GM12878 (cell line): Measurements from ENCODE around the gene C10orf90. TPM values are rescaled to one million over a fixed set of nuclear protein-coding genes. Genes with fewer than 3 reads are reported as not detected.

Experiments used
- ATAC-seq: fragments of 200-7000 bp; cut with Tn5 transposase; 3 replicates; pipeline ENCODE4 v1.9.1; 2020; ENCODE audit warnings: mild to moderate bottlenecking, moderate library complexity
- BruUV-seq: library from RNA; stranded (reverse); fragments of 400-500 nt; replicated peaks from 2 replicates; lab custom pipeline; 2021; lab: Mats Ljungman, UMichigan
- CTCF ChIA-PET: fragments of 300-600 bp; sonication (Branson Sonifier 250); formaldehyde crosslinking; extraction: SDS; loops from one replicate; lab custom pipeline; 2021; ENCODE audit warnings: inconsistent platforms; lab: Yijun Ruan, JAX
- POLR2A ChIA-PET: fragments of 350-600 bp; formaldehyde crosslinking; extraction: SDS; loops from one replicate; lab custom pipeline; 2021; ENCODE audit warnings: inconsistent platforms; lab: Charles Lee
- RAD21 ChIA-PET: fragments of 300-600 bp; sonication (Branson Sonifier 250); formaldehyde crosslinking; loops from one replicate; lab custom pipeline; 2023; ENCODE audit warnings: antibody characterized with exemption; ENCODE audit not compliant: unreplicated experiment; lab: Charles Lee
- SMC1A ChIA-PET: fragments of 300-600 bp; sonication (Branson Sonifier 250); formaldehyde crosslinking; loops from one replicate; lab custom pipeline; 2023; ENCODE audit not compliant: unreplicated experiment, uncharacterized antibody; lab: Charles Lee
- DNase-seq: peaks from one replicate; pipeline ENCODE4 v3.0.0-alpha.2; 2011; ENCODE audit warnings: low read depth, low spot score
- FAIRE-seq: peaks from 3 replicates; lab custom pipeline; 2011; peaks lifted over from hg19 to GRCh38; lab: Jason Lieb, UNC
- H2AFZ ChIP-seq: 2 replicates; pipeline ENCODE4 v1.6.0; 2011; ENCODE audit warnings: low read depth, low read length, control low read depth; ENCODE audit not compliant: control insufficient read depth
- H3K27ac ChIP-seq: 2 replicates; pipeline ENCODE4 v1.5.1; 2011; ENCODE audit warnings: control low read depth; ENCODE audit not compliant: control insufficient read depth, insufficient read depth
- H3K27me3 ChIP-seq, 2 experiments: replicated peaks in 1 of 2; 2 replicates each; pipeline versions ENCODE4 v1.6.0 to v1.6.1; 2011; ENCODE audit warnings: low read length in 1 of 2; ENCODE audit not compliant: control insufficient read depth in 2 of 2, insufficient read depth in 2 of 2
- H3K36me3 ChIP-seq, 2 experiments: 2 replicates each; pipeline ENCODE4 v1.5.1; 2011; ENCODE audit warnings: low read length in 1 of 2; ENCODE audit not compliant: control insufficient read depth in 2 of 2, insufficient read depth in 2 of 2
- H3K4me1 ChIP-seq: 2 replicates; pipeline ENCODE4 v1.6.1; 2011; ENCODE audit warnings: mild to moderate bottlenecking, low read length, moderate library complexity, mixed read lengths; ENCODE audit not compliant: control insufficient read depth, insufficient read depth
- H3K4me2 ChIP-seq: 2 replicates; pipeline ENCODE4 v1.6.0; 2011; ENCODE audit warnings: control low read depth; ENCODE audit not compliant: control insufficient read depth, insufficient read depth
- H3K4me3 ChIP-seq: fragments of 200-600 bp; sonication (generic); 2 replicates; pipeline ENCODE4 v1.5.1; 2016
- H3K79me2 ChIP-seq: 2 replicates; pipeline ENCODE4 v1.6.0; 2011; ENCODE audit warnings: low read length; ENCODE audit not compliant: control insufficient read depth, insufficient read depth
- H3K9ac ChIP-seq: 2 replicates; pipeline ENCODE4 v1.8.0; 2011; ENCODE audit warnings: low read length, control low read depth, mixed read lengths; ENCODE audit not compliant: control insufficient read depth, insufficient read depth
- H3K9me3 ChIP-seq: replicated peaks from 3 replicates; pipeline ENCODE4 v1.5.1; 2011; ENCODE audit warnings: mild to moderate bottlenecking, low read length; ENCODE audit not compliant: control insufficient read depth, insufficient read depth
- H4K20me1 ChIP-seq: 2 replicates; pipeline ENCODE4 v1.6.0; 2011; ENCODE audit not compliant: control insufficient read depth, insufficient read depth
- ATF3 ChIP-seq: IDR thresholded peaks from 2 replicates; pipeline ENCODE4 v1.6.1; 2011; ENCODE audit warnings: low read depth, mild to moderate bottlenecking, low read length, moderate library complexity, borderline replicate concordance; ENCODE audit errors: extremely low read depth
- BACH1 ChIP-seq: fragments of 450-650 bp; IDR thresholded peaks from 2 replicates; pipeline ENCODE4 v1.6.1; 2017; ENCODE audit warnings: mild to moderate bottlenecking, borderline replicate concordance
- BRCA1 ChIP-seq: IDR thresholded peaks from 2 replicates; pipeline ENCODE4 v1.6.1; 2011; ENCODE audit warnings: low read depth, low read length, improper control_type of control experiment
- CREM ChIP-seq: IDR thresholded peaks from 2 replicates; pipeline ENCODE4 v1.6.1; 2014; ENCODE audit warnings: antibody characterized with exemption, low read depth
- E4F1 ChIP-seq: fragments of 450-650 bp; IDR thresholded peaks from 2 replicates; pipeline ENCODE4 v1.6.1; 2018; ENCODE audit warnings: borderline replicate concordance, mild to moderate bottlenecking; ENCODE audit not compliant: partially characterized antibody
- IRF4 ChIP-seq: IDR thresholded peaks from 2 replicates; pipeline ENCODE4 v1.6.1; 2011; ENCODE audit warnings: low read depth, low read length
- KLF5 ChIP-seq: fragments of 450-650 bp; IDR thresholded peaks from 2 replicates; pipeline ENCODE4 v1.6.1; 2014; ENCODE audit warnings: mild to moderate bottlenecking; ENCODE audit not compliant: partially characterized antibody
- NR2C1 ChIP-seq: fragments of 450-650 bp; IDR thresholded peaks from 2 replicates; pipeline ENCODE4 v1.6.1; 2017; ENCODE audit warnings: antibody characterized with exemption, mild to moderate bottlenecking, moderate library complexity
- PAX8 ChIP-seq: fragments of 450-650 bp; IDR thresholded peaks from 2 replicates; pipeline ENCODE4 v1.6.1; 2017; ENCODE audit warnings: mild to moderate bottlenecking, moderate library complexity
- SUPT20H ChIP-seq: IDR thresholded peaks from 2 replicates; pipeline ENCODE4 v1.6.1; 2011; ENCODE audit warnings: low read depth, mild to moderate bottlenecking, low read length, moderate library complexity, borderline replicate concordance; ENCODE audit not compliant: control insufficient read depth
- TBL1XR1 ChIP-seq: IDR thresholded peaks from 2 replicates; pipeline ENCODE4 v1.6.1; 2012; ENCODE audit warnings: low read depth, low read length, improper control_type of control experiment
- TCF7 ChIP-seq: IDR thresholded peaks from 2 replicates; pipeline ENCODE4 v1.6.1; 2014; ENCODE audit warnings: antibody characterized with exemption, borderline replicate concordance
- WRNIP1 ChIP-seq: IDR thresholded peaks from 2 replicates; pipeline ENCODE4 v1.6.1; 2011; ENCODE audit warnings: low read depth, low read length, improper control_type of control experiment, borderline replicate concordance
- YY1 ChIP-seq: IDR thresholded peaks from 2 replicates; pipeline ENCODE4 v1.6.1; 2011; ENCODE audit warnings: low read depth, mild to moderate bottlenecking, low read length
- ZBTB4 ChIP-seq: fragments of 450-650 bp; formaldehyde crosslinking; IDR thresholded peaks from 2 replicates; pipeline ENCODE4 v1.4.0; 2022; ENCODE audit warnings: mild to moderate bottlenecking, moderate library complexity
- ZZZ3 ChIP-seq: IDR thresholded peaks from 2 replicates; pipeline ENCODE4 v1.6.1; 2011; ENCODE audit warnings: low read depth; ENCODE audit not compliant: control insufficient read depth, insufficient read length
- in situ Hi-C: fragments of 300-500 bp; cut with MboI; formaldehyde crosslinking; loops from 9 replicates; pipeline ENCODE4 v1.14.3; 2018; ENCODE audit warnings: mixed read lengths
- intact Hi-C: fragments of 100-400 bp; cut with micrococcal nuclease; formaldehyde crosslinking; loops from one replicate; pipeline ENCODE4 v1.14.2; 2022; ENCODE audit not compliant: unreplicated experiment
- polyA plus RNA-seq, 11 experiments: library from polyadenylated mRNA; depleted of rRNA in 4 of 11; unstranded in 6 of 11; stranded (reverse) in 5 of 11; fragments of >200 nt; fragmentation: Nextera tagmentation in 4 of 11; fragmentation: Illumina TruSeq in 1 of 11; extraction: Ambion mirVana in 4 of 11; extraction: Trizol in 1 of 11; gene quantifications; 1 replicate in 1 of 11; 2 replicates in 10 of 11; pipeline versions ENCODE4 v1.2.1 to v1.2.3, GENCODE V29; 2011 to 2016; ENCODE audit warnings: inconsistent platforms in 2 of 11, missing spikeins in 2 of 11, low read depth in 1 of 11
- total RNA-seq, 4 experiments: library from RNA; depleted of rRNA in 3 of 4; stranded (reverse); fragments of >200 nt in 3 of 4; fragmentation: Illumina TruSeq in 1 of 4; extraction: Trizol in 1 of 4; gene quantifications; 2 replicates each; pipeline versions ENCODE4 v1.2.1 to v1.2.3, GENCODE V29; 2013 to 2021

The C10orf90 gene
- total and polyA plus RNA-seq, 10 of the 15 experiments (the other 5 are each of a cell fraction or from before 2014, with no cell fraction given), result 0.04 TPM; not detected in 9

GRCh38 chr10:126558881-126559280, 111.6 kb downstream of the C10orf90 start (continued):
- TF ChIP-seq E4F1, result no peak
- TF ChIP-seq TCF7, result no peak
- TF ChIP-seq KLF5, result no peak
- TF ChIP-seq ZZZ3, result no peak
- TF ChIP-seq, all 136 proteins: peak for 0

- ChIA-PET CTCF (no interaction called here), POLR2A (no interaction called here), RAD21 (no interaction called here), SMC1A (no interaction called here)
- intact Hi-C loops (no loop called here), in situ Hi-C loops (no loop called here)
- Histone ChIP-seq H3K4me1 (no peaks in the 10 kb centered on the region), H3K4me2 (no peak overlapping the region), H3K9me3 (no peaks in the 10 kb centered on the region), H3K79me2 (no peaks in the 10 kb centered on the region), H4K20me1 (no peaks in the 10 kb centered on the region), H3K9ac (no peak overlapping the region), H3K27me3 (no peaks in the 10 kb centered on the region), H3K4me3 (no peak overlapping the region), H3K27ac (no peak overlapping the region), H3K36me3 (no peaks in the 10 kb centered on the region), H2AFZ (no peak overlapping the region)
- ATAC-seq (no peak), DNase-seq (no peak), FAIRE-seq (no peak)
- no TSS peak for BruUV-seq
- no peak for TF ChIP-seq YY1
- TF ChIP-seq BRCA1, result no peak
- TF ChIP-seq TBL1XR1, result no peak
- no peak for TF ChIP-seq PAX8
- TF ChIP-seq SUPT20H, result no peak
- no peak for TF ChIP-seq IRF4
- no peak for TF ChIP-seq BACH1
- no peak for TF ChIP-seq NR2C1
- TF ChIP-seq CREM, result no peak
- no peak for TF ChIP-seq WRNIP1
- no peak for TF ChIP-seq ZBTB4 (CRISPR knock-in tag)
- TF ChIP-seq ATF3, result no peak
Measured at GRCh38 chr10:126551202-126551601, 119.3 kb downstream of the C10orf90 start.
